HG03025 (cell line): ENCODE data around the gene CCDC28A.

Experiments used
- ATAC-seq: cut with Tn5 transposase; IDR thresholded peaks from one replicate; pipeline ENCODE4 v1.9.1; 2021; ENCODE audit warnings: mild to moderate bottlenecking, moderate library complexity; ENCODE audit not compliant: unreplicated experiment, low FRiP score

CCDC28A gene

GRCh38 chr6:138795809-138796603 is 22.4 kb downstream of the CCDC28A start, which contains the start of gene ECT2L:
Gene ECT2L, plus strand, starts transcription at chr6:138796087. Its CDS starts 17,188 bp downstream, at chr6:138813275.
- ATAC-seq: no peak

- no peak for ATAC-seq
Measured at GRCh38 chr6:138796771-138797170, 23.2 kb downstream of the CCDC28A start.

GRCh38 chr6:138797806-138798446 is 24.4 kb downstream of the CCDC28A start:
- no peak for ATAC-seq

- ATAC-seq: no peak
Measured at GRCh38 chr6:138800377-138801150, 27.0 kb downstream of the CCDC28A start.

GRCh38 chr6:138803331-138803730 is 29.8 kb downstream of the CCDC28A start:
- no peak for ATAC-seq

GRCh38 chr6:138803861-138804260 is 30.3 kb downstream of the CCDC28A start:
- ATAC-seq: no peak

GRCh38 chr6:138805016-138805765 is 31.6 kb downstream of the CCDC28A start:
- no peak for ATAC-seq

GRCh38 chr6:138806889-138807288 is 33.3 kb downstream of the CCDC28A start:
- ATAC-seq: no peak

- no peak for ATAC-seq
Measured at GRCh38 chr6:138809677-138810076, 36.1 kb downstream of the CCDC28A start.

- ATAC-seq: no peak
Measured at GRCh38 chr6:138811866-138812265, 38.3 kb downstream of the CCDC28A start.

- no peak for ATAC-seq
Measured at GRCh38 chr6:138814179-138814834, 40.7 kb downstream of the CCDC28A start.

- no peak for ATAC-seq
Measured at GRCh38 chr6:138815221-138815620, 41.7 kb downstream of the CCDC28A start.

GRCh38 chr6:138815797-138816528 is 42.4 kb downstream of the CCDC28A start:
- ATAC-seq: peak; percentile 51

GRCh38 chr6:138817799-138818198 is 44.2 kb downstream of the CCDC28A start:
- ATAC-seq: peak; percentile 1

GRCh38 chr6:138818496-138819194 is 45.1 kb downstream of the CCDC28A start:
- ATAC-seq: peak; percentile 62

- ATAC-seq: no peak
Measured at GRCh38 chr6:138821519-138821918, 48.0 kb downstream of the CCDC28A start.

GRCh38 chr6:138824482-138825144 is 51.0 kb downstream of the CCDC28A start:
- ATAC-seq: no peak

- ATAC-seq: no peak
Measured at GRCh38 chr6:138830248-138830647, 56.7 kb downstream of the CCDC28A start.
